Loucy (cell line): ENCODE data around the gene GARIN3.

Experiments used
- CTCF ChIP-seq: fragments of 200-600 bp; sonication (generic); conservative IDR thresholded peaks from 2 replicates; pipeline ENCODE4 v1.5.1; 2014; ENCODE audit warnings: mild to moderate bottlenecking, antibody characterized with exemption, low read length
- EZH2phosphoT487 ChIP-seq: fragments of 200-600 bp; IDR thresholded peaks from 2 replicates; pipeline ENCODE4 v1.6.1; 2018; ENCODE audit warnings: antibody characterized with exemption, mild to moderate bottlenecking, moderate library complexity, borderline replicate concordance

DNA sequence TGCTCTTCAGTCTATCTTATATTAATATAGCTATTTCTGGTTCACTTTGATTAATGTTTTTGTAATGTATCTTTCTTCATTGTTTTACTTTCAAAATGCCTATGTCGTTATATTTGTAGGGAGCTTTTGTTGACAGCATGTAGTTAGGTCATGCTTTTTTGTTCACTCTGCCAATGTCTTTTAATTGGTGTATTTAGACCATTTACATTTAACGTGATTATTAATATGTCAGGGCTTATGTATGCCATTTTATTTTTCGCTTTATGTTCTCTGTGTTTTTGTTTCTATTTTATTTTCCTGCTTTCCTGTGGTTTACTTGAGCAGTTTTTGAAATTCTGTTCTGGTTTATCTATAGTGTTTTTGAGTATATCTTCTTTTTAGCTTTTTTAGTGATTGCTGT, 10.8 kb downstream of the GARIN3 start:
- TF ChIP-seq CTCF (no peak), EZH2phosphoT487 (no peak)
